Stimulated activated CD4-positive, alpha-beta T cell treated with anti-CD3 and anti-CD28 coated beads, TNF-alpha, amount 100 ng/mL, for 1 hour (primary cell): ENCODE data around the gene GK2.

ENCODE experiments used
- DNase-seq, 3 donors: peaks; one replicate each; pipeline ENCODE4 v3.0.0-alpha.2; 2020; ENCODE audit warnings: low read depth in 3 of 3, low spot score in 1 of 3

The GK2 gene

DNA sequence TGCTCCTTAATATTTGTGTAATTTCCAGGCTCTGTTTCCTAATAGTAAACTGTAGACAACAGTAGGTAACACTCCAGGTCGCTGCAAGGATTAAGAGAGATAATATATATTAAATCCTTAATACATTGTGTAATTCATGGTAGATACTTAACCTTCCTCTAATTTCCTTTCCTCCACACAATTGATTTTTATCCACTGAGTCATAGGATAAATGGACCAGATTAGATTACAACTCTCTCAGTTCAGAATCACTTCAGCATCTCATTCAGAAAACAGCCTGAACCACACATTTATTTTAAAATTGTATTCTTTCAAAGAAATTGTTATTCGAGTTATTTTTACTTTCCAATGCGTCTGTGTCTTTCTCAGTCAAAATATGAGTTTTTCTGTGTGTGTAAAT lies 17.1 kb downstream of the GK2 start:
- no peak for DNase-seq

DNA sequence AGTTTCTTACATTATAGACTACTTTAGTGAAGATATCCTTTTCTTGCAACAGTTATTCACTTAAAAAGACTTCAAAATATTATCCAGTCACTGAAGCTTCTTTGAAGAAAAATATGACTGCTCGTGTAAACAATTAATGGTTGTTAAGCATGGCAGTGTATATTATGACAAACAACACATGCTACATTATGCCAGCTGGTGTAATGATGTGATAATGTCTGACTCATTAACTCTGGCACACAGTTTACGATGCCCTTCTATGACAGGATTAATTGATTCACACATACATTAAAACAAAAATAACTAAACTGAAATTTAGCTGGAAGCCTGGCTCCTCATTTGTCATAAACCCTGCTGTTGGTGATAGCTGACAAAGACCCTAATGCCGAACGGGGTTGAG lies 22.4 kb downstream of the GK2 start:
- DNase-seq: no peak

DNA sequence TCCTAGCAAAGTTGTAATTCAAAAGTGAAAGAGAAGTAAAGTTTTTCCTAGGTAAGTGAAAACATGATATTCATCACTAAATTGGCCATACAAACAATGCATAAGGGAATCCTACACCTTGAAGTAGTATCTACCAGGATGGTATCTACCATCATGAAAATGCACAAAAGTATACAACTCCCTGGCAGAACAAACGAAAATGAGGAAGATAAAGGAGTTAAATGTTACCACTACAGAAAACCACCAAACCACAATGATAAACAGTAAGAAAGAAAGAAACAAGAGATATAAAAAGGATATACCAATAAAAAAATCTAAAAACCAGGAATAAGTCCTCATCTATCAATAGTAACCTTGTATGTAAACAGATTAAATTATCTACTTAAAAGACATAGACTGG lies 26.9 kb downstream of the GK2 start:
- DNase-seq: no peak

DNA sequence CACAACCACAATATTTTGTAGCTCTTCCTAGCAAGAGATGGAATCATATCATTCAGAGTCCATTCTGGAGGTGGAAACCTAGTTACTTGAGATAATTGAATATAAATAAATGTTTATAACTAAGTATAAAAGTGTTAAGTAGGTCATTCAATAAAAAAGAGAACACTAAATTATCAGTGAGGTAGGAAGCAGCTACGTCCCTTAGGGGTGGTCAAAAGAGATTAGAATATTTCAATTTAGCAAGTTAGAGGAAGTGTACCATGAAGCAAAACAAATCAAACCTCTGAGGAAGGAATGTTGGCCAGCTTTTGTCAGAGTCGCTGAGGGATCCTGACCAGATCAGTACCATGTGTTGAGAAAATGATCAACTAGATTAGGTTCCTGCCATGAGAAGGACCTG lies 38.0 kb downstream of the GK2 start:
- no peak for DNase-seq

DNA sequence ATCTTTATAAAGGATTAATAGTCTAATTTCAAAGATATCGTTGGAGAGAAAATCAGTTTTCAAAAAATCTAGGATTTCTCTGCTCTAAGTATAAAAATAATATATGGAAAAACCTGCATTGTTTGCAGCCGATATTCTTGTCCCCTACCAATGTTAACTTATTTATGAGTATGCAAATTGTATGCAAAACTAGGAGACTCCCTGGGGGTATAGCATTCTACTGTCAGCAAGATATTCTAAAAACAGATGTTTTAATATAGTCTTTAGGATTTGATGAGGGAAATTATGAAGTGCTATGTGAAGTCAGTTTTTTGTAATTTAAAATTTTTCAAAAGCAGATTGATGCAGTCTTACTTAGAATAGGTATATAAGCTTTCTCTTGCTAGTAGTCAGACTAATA lies 40.9 kb downstream of the GK2 start:
- no peak for DNase-seq

DNA sequence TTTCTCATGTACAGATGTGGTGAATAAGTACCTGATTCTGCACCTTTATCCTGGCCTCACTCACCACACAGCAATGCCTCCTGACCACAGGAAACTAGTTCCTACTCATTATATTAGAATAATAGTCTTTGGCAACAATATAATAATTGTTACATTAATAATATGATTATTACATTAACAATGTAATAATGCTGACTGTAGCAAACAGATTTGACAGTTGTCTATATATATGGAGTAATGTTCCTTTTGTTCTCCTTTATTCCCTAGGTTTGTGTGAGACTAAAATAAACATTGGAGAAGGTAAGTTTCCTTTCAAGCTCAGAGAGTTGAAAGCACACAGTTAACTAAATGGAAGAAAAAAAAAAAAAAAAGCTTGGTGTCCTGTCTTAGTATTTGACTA lies 41.6 kb downstream of the GK2 start:
- no peak for DNase-seq

DNA sequence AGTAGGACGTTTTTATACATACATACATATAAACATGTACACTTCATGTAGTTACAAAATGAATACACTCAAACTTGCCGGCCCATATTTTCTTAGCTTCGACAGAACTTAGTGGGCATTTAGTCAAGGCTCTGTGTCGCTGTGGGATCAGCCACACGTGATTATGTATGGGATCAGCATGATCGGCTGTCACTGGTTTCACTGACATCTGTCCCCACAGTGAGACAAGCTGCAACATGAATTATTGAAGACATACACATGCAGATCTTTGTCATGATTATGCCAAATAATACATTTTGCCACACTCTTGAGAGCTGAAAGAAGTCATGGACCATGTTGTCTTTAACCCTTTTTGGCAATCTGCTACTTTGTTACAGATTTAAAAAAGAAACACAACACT lies 44.0 kb downstream of the GK2 start:
- DNase-seq: no peak

DNA sequence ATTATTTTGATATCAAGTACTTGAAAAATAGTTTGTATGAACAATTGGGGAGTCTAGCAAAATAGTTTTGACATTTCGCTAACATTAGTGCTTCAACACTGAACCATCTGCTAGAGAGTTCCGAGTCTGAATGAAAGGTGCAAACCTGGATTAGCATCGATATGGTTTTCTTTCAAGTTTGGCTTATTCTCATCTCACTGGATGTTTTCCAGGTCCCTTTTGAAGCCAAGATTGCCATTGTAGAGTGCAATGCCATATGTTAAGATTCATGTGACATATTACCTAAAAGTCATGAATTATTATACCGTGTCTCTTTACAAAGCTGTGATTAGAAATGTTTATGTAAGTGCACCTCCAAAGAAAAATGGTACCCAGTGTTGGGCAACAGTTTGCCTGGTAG lies 45.4 kb downstream of the GK2 start:
- DNase-seq: no peak

DNA sequence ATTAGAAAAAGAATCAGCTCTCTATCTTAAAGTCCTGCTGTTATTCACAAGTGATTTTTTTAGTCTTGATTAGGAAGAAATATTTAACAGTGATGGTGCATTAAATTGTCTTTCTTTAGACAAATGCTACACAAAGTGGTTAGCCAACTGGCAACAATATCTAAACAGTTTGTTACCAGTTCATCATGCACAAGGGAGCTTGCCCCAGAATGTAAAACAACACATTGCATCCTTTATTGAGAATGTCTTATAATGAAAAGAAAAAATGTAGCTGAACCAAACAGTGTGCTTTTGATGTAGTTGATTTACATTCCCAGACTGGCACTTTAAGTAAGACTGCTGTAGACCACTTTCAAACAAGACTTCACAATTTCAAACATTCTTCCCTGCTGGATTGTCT lies 48.0 kb downstream of the GK2 start:
- DNase-seq: no peak

DNA sequence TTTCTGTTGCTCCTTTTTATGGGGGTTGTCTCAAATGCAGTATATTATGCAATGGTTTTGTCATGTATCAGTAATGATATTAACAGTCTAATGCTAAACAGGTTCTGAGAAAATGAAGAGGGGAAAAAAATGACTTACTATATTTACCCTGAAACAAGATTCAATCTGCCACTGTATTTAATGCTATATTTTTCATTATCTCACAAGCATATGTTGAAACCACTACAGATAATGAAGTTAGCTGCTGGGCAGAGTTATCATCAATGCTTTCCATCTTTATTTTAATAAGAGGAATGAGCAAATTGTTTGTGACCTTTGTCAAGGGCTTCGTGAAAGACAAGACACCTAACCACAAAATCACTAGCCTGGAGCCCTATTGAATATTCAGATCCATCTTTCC lies 49.6 kb downstream of the GK2 start:
- no peak for DNase-seq

DNA sequence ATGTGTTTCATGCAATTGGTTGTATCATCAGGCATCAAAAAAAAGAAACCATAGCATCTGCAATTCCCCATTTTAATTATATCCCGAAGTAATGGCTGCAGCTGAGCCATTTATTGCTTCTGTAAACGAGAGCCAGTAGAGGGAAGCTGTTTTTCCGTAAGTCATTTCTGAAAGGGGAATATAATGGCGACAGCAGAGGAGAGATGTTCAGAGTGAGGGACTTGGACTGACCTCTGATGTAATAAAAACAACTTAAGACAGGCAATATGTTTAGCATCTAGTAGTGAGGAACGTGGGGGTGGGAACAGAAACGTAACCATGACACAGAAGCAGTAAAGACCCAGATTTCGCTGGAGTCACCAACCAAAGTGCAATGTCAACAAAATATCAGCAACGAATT lies 50.7 kb downstream of the GK2 start:
- no peak for DNase-seq
